Vagina (tissue), 2 donors: Measurements from ENCODE around the gene THTPA.

Experiments used
- POLR2AphosphoS5 ChIP-seq, 2 donors: sonication (generic); formaldehyde crosslinking; IDR thresholded peaks; one replicate each; pipeline ENCODE4 v1.9.0; 2017; ENCODE audit warnings: antibody characterized with exemption in 2 of 2, mild to moderate bottlenecking in 2 of 2, low read depth in 1 of 2; ENCODE audit not compliant: insufficient read depth in 1 of 2
- TF ChIP-seq, protein P1 (sequence below), 3 experiments: fragments of 450-650 bp in 2 of 3; fragments of 200-600 bp in 1 of 3; sonication (generic) in 1 of 3; IDR thresholded peaks; one replicate each; pipeline ENCODE4 v1.5.1; 2017 to 2019; ENCODE audit warnings: antibody characterized with exemption in 3 of 3, mild to moderate bottlenecking in 2 of 3, moderate library complexity in 2 of 3

DNA sequence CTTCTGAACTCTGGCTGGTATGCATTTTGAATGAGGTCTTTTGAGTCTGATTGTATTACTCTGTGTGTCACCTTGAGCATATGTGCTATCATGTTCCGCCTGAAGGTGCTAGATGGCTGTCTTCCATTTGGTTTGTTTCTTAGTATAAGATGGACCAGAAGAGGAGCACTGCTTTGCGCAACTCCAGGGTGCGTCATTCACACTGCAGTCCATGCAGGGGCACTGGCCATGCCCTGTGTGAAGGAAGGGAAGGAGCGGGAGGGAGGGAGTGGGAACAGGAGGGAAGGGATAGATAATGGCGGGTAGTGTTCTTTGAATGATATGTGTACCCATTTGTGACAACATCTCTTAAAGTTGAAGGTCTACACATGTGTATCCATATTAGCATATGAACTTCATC, 12.7 kb upstream of the THTPA start:
- TF ChIP-seq, protein P1, sequence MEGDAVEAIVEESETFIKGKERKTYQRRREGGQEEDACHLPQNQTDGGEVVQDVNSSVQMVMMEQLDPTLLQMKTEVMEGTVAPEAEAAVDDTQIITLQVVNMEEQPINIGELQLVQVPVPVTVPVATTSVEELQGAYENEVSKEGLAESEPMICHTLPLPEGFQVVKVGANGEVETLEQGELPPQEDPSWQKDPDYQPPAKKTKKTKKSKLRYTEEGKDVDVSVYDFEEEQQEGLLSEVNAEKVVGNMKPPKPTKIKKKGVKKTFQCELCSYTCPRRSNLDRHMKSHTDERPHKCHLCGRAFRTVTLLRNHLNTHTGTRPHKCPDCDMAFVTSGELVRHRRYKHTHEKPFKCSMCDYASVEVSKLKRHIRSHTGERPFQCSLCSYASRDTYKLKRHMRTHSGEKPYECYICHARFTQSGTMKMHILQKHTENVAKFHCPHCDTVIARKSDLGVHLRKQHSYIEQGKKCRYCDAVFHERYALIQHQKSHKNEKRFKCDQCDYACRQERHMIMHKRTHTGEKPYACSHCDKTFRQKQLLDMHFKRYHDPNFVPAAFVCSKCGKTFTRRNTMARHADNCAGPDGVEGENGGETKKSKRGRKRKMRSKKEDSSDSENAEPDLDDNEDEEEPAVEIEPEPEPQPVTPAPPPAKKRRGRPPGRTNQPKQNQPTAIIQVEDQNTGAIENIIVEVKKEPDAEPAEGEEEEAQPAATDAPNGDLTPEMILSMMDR (IDR thresholded peaks at IDR 0.05), result no peak
- TF ChIP-seq POLR2AphosphoS5 (IDR thresholded peaks at IDR 0.05; ENCODE audit: insufficient read depth in 1 of 2, low read depth in 1 of 2), result no peak
